CD4-positive, alpha-beta T cell (primary cell): ENCODE data around the gene TMEM26. TPM values are rescaled to one million over a fixed set of nuclear protein-coding genes. Genes with fewer than 3 reads are reported as not detected.

Experiments used
- ATAC-seq: fragments of 200-7000 bp; cut with Tn5 transposase; one replicate; pipeline ENCODE4 v1.10.0; 2022; ENCODE audit warnings: mild to moderate bottlenecking; ENCODE audit not compliant: poor library complexity
- CTCF ChIA-PET: fragments of 350-600 bp; sonication (Branson Sonifier 250); formaldehyde crosslinking; loops from one replicate; lab custom pipeline; 2021; ENCODE audit warnings: antibody characterized with exemption, inconsistent platforms; lab: Charles Lee
- POLR2A ChIA-PET: fragments of 350-600 bp; sonication (Branson Sonifier 250); formaldehyde crosslinking; loops from one replicate; lab custom pipeline; 2021; ENCODE audit warnings: antibody characterized with exemption, inconsistent platforms; lab: Charles Lee
- DNase-seq, 14 experiments: peaks; one replicate each; pipeline ENCODE4 v3.0.0-alpha.2; 2013 to 2020; ENCODE audit warnings: mixed read lengths in 2 of 14
- H3K27ac ChIP-seq, 2 donors: one replicate each; pipeline versions ENCODE4 v1.5.1 to v1.7.0; 2013; ENCODE audit warnings: low read length in 2 of 2, low read depth in 1 of 2, mild to moderate bottlenecking in 1 of 2
- H3K27me3 ChIP-seq, 2 experiments: 1 replicate in 1 of 2; 2 replicates in 1 of 2; pipeline versions ENCODE4 v1.6.1 to v1.7.0; 2013; ENCODE audit warnings: low read length in 2 of 2, control low read depth in 1 of 2, mild to moderate bottlenecking in 1 of 2, moderate library complexity in 1 of 2; ENCODE audit not compliant: insufficient read depth in 2 of 2, control insufficient read depth in 1 of 2
- H3K36me3 ChIP-seq: one replicate; pipeline ENCODE4 v1.6.1; 2013; ENCODE audit warnings: low read length, control low read depth; ENCODE audit not compliant: insufficient read depth
- H3K4me1 ChIP-seq: one replicate; pipeline ENCODE4 v1.6.1; 2013; ENCODE audit warnings: low read length, control low read depth; ENCODE audit not compliant: insufficient read depth
- H3K4me3 ChIP-seq: one replicate; pipeline ENCODE4 v1.5.1; 2013; ENCODE audit warnings: mild to moderate bottlenecking, low read length, moderate library complexity
- H3K9me3 ChIP-seq, 2 experiments: 1 replicate in 1 of 2; 2 replicates in 1 of 2; pipeline versions ENCODE4 v1.6.1 to v1.7.0; 2013; ENCODE audit warnings: low read length in 2 of 2, mild to moderate bottlenecking in 2 of 2, control low read depth in 1 of 2, moderate library complexity in 1 of 2; ENCODE audit not compliant: control insufficient read depth in 1 of 2, insufficient read depth in 1 of 2
- H3K27ac Mint-ChIP-seq: one replicate; pipeline ENCODE4 v1.8.0; 2020; ENCODE audit warnings: mixed read lengths
- H3K27me3 Mint-ChIP-seq: one replicate; pipeline ENCODE4 v1.8.0; 2021; ENCODE audit warnings: mixed read lengths
- H3K36me3 Mint-ChIP-seq: one replicate; pipeline ENCODE4 v1.8.0; 2021; ENCODE audit warnings: low read depth, mixed read lengths
- H3K4me1 Mint-ChIP-seq: one replicate; pipeline ENCODE4 v1.8.0; 2021; ENCODE audit warnings: low read depth, mixed read lengths
- H3K4me3 Mint-ChIP-seq: one replicate; pipeline ENCODE4 v1.8.0; 2020; ENCODE audit warnings: mild to moderate bottlenecking, mixed read lengths
- H3K9me3 Mint-ChIP-seq: one replicate; pipeline ENCODE4 v1.8.0; 2020; ENCODE audit warnings: mixed read lengths
- CTCF ChIP-seq: fragments of 200-600 bp; IDR thresholded peaks from one replicate; pipeline ENCODE4 v1.8.0; 2022; ENCODE audit warnings: antibody characterized with exemption, mild to moderate bottlenecking
- intact Hi-C, 2 experiments: fragments of 100-400 bp; cut with DNase I in 1 of 2; cut with micrococcal nuclease in 1 of 2; formaldehyde crosslinking; loops; one replicate each; pipeline versions ENCODE4 v1.15.1 to v1.9.0; 2023 to 2025; cut with DNase I, micrococcal nuclease
- total RNA-seq, 174 experiments: library from RNA in 2 of 174; stranded (reverse) in 2 of 174; gene quantifications; one replicate each; pipeline ENCODE4 v1.2.3 and lab custom pipeline; 2021 to 2026

TMEM26 gene
- total RNA-seq, 2 experiments from 2014 or later = not detected

- ATAC-seq (no peak), DNase-seq (no peak)
- POLR2A ChIA-PET = no interaction called here
- Histone ChIP-seq H3K4me3 (no peak overlapping the region), H3K9me3 (no peaks in the 10 kb centered on the region), H3K27me3 (no peaks in the 10 kb centered on the region), H3K27ac (no peak overlapping the region), H3K4me1 (no peaks in the 10 kb centered on the region), H3K36me3 (no peaks in the 10 kb centered on the region)
- Mint-ChIP-seq H3K27me3 (no peaks in the 10 kb centered on the region), H3K4me1 (no peaks in the 10 kb centered on the region), H3K9me3 (no peaks in the 10 kb centered on the region), H3K27ac (no peak overlapping the region), H3K36me3 (no peaks in the 10 kb centered on the region), H3K4me3 (no peak overlapping the region)
- no peak for TF ChIP-seq CTCF
- intact Hi-C loops = no loop called here
- CTCF ChIA-PET = no interaction called here
Observed at GRCh38 chr10:61364619-61365018, 88.6 kb downstream of the TMEM26 start.

GRCh38 chr10:61363006-61363405, 90.2 kb downstream of the TMEM26 start:
- intact Hi-C loops = no loop called here
- Mint-ChIP-seq H3K9me3 (no peaks in the 10 kb centered on the region), H3K27me3 (no peaks in the 10 kb centered on the region), H3K4me3 (no peak overlapping the region), H3K4me1 (no peaks in the 10 kb centered on the region), H3K36me3 (no peaks in the 10 kb centered on the region), H3K27ac (no peak overlapping the region)
- no peaks in the 10 kb centered on the region for H3K27me3 ChIP-seq
- H3K4me3 ChIP-seq = no peak overlapping the region
- ChIA-PET CTCF (no interaction called here), POLR2A (no interaction called here)
- ATAC-seq (no peak), DNase-seq (no peak)
- H3K36me3 ChIP-seq = no peaks in the 10 kb centered on the region
- no peaks in the 10 kb centered on the region for H3K4me1 ChIP-seq
- no peak overlapping the region for H3K27ac ChIP-seq
- no peak for TF ChIP-seq CTCF
- no peaks in the 10 kb centered on the region for H3K9me3 ChIP-seq

GRCh38 chr10:61359452-61359851, 93.7 kb downstream of the TMEM26 start:
- Histone ChIP-seq H3K4me1 (no peaks in the 10 kb centered on the region), H3K9me3 (no peaks in the 10 kb centered on the region), H3K4me3 (no peak overlapping the region), H3K36me3 (no peaks in the 10 kb centered on the region), H3K27me3 (no peaks in the 10 kb centered on the region), H3K27ac (no peak overlapping the region)
- Mint-ChIP-seq H3K36me3 (no peaks in the 10 kb centered on the region), H3K27me3 (no peaks in the 10 kb centered on the region), H3K9me3 (no peaks in the 10 kb centered on the region), H3K4me3 (no peak overlapping the region), H3K27ac (no peak overlapping the region), H3K4me1 (no peaks in the 10 kb centered on the region)
- POLR2A ChIA-PET = no interaction called here
- no peak for TF ChIP-seq CTCF
- DNase-seq = no peak
- intact Hi-C loops = no loop called here
- CTCF ChIA-PET = no interaction called here
- ATAC-seq = no peak
